Measurements from ENCODE around the gene PLAAT2.

The PLAAT2 gene

DNA sequence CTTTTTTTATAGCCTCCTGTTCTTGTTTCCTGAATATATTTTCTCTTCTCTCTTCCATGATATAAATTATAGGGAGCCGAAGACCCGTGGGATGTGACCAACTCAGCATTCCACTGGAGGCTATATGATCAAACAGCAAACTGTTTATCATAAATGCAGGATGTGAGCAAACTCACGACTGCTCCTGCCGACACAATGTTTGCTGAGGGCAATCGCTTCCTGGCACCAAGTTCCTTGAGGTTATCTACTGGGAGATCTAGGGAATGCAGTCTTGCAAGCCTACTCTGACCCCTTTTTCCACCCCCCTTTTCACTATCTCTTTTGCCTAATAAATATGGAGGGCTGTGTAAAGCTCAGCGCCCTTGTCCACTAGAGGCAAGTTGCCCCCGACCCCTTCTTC lies 40.0 kb downstream of the PLAAT2 start:
- DNase-seq (ENCODE audit: low read depth, low spot score): no peak
- Histone ChIP-seq H3K4me3 (ENCODE audit: insufficient read length, low read depth) (no peak overlapping the region), H3K9me3 (ENCODE audit: insufficient read depth, low read length) (peaks cover 15% of the 10 kb centered on the region), H3K4me1 (ENCODE audit: insufficient read depth, insufficient read length) (no peaks in the 10 kb centered on the region), H3K36me3 (ENCODE audit: insufficient read depth, insufficient read length, low read length) (no peaks in the 10 kb centered on the region), H3K9ac (ENCODE audit: insufficient read length, low read depth) (no peak overlapping the region), H3K27me3 (ENCODE audit: insufficient read depth, insufficient read length) (no peaks in the 10 kb centered on the region)
- no peak for TF ChIP-seq ZNF274 (IDR thresholded peaks at IDR 0.05; ENCODE audit: low read depth, low read length)
- no peak for TF ChIP-seq YY1 (IDR thresholded peaks at IDR 0.05; ENCODE audit: insufficient read depth, insufficient read length)
- no peak for TF ChIP-seq SUZ12 (IDR thresholded peaks at IDR 0.05; ENCODE audit: extremely low read depth, insufficient read depth, insufficient read length)

GRCh38 chr11:63521896-63522295 lies 41.3 kb downstream of the PLAAT2 start:
- no peaks in the 10 kb centered on the region for H3K36me3 ChIP-seq (ENCODE audit: insufficient read depth, insufficient read length, low read length)
- TF ChIP-seq SUZ12 (IDR thresholded peaks at IDR 0.05; ENCODE audit: extremely low read depth, insufficient read depth, insufficient read length) (no peak), YY1 (IDR thresholded peaks at IDR 0.05; ENCODE audit: insufficient read depth, insufficient read length) (no peak), ZNF274 (IDR thresholded peaks at IDR 0.05; ENCODE audit: low read depth, low read length) (no peak)
- no peak overlapping the region for H3K4me3 ChIP-seq (ENCODE audit: insufficient read length, low read depth)
- H3K4me1 ChIP-seq (ENCODE audit: insufficient read depth, insufficient read length): no peaks in the 10 kb centered on the region
- no peak overlapping the region for H3K9ac ChIP-seq (ENCODE audit: insufficient read length, low read depth)
- H3K27me3 ChIP-seq (ENCODE audit: insufficient read depth, insufficient read length): no peaks in the 10 kb centered on the region
- no peak for DNase-seq (ENCODE audit: low read depth, low spot score)
- peaks cover 15% of the 10 kb centered on the region for H3K9me3 ChIP-seq (ENCODE audit: insufficient read depth, low read length)

GRCh38 chr11:63520606-63521170 lies 42.5 kb downstream of the PLAAT2 start:
- no peak overlapping the region for H3K4me3 ChIP-seq (ENCODE audit: insufficient read length, low read depth)
- no peak for DNase-seq (ENCODE audit: low read depth, low spot score)
- TF ChIP-seq ZNF274 (IDR thresholded peaks at IDR 0.05; ENCODE audit: low read depth, low read length): no peak
- no peak for TF ChIP-seq YY1 (IDR thresholded peaks at IDR 0.05; ENCODE audit: insufficient read depth, insufficient read length)
- no peak for TF ChIP-seq SUZ12 (IDR thresholded peaks at IDR 0.05; ENCODE audit: extremely low read depth, insufficient read depth, insufficient read length)
- H3K36me3 ChIP-seq (ENCODE audit: insufficient read depth, insufficient read length, low read length): no peaks in the 10 kb centered on the region
- no peak overlapping the region for H3K9ac ChIP-seq (ENCODE audit: insufficient read length, low read depth)
- H3K27me3 ChIP-seq (ENCODE audit: insufficient read depth, insufficient read length): no peaks in the 10 kb centered on the region
- H3K9me3 ChIP-seq (ENCODE audit: insufficient read depth, low read length): peaks cover 15% of the 10 kb centered on the region
- H3K4me1 ChIP-seq (ENCODE audit: insufficient read depth, insufficient read length): no peaks in the 10 kb centered on the region

GRCh38 chr11:63518548-63518947 lies 44.6 kb downstream of the PLAAT2 start:
- Histone ChIP-seq H3K36me3 (ENCODE audit: insufficient read depth, insufficient read length, low read length) (no peaks in the 10 kb centered on the region), H3K9ac (ENCODE audit: insufficient read length, low read depth) (no peak overlapping the region), H3K9me3 (ENCODE audit: insufficient read depth, low read length) (peaks cover 4% of the 10 kb centered on the region), H3K4me1 (ENCODE audit: insufficient read depth, insufficient read length) (no peaks in the 10 kb centered on the region), H3K4me3 (ENCODE audit: insufficient read length, low read depth) (no peak overlapping the region), H3K27me3 (ENCODE audit: insufficient read depth, insufficient read length) (no peaks in the 10 kb centered on the region)
- DNase-seq (ENCODE audit: low read depth, low spot score): no peak
- TF ChIP-seq SUZ12 (IDR thresholded peaks at IDR 0.05; ENCODE audit: extremely low read depth, insufficient read depth, insufficient read length) (no peak), YY1 (IDR thresholded peaks at IDR 0.05; ENCODE audit: insufficient read depth, insufficient read length) (no peak), ZNF274 (IDR thresholded peaks at IDR 0.05; ENCODE audit: low read depth, low read length) (no peak)

DNA sequence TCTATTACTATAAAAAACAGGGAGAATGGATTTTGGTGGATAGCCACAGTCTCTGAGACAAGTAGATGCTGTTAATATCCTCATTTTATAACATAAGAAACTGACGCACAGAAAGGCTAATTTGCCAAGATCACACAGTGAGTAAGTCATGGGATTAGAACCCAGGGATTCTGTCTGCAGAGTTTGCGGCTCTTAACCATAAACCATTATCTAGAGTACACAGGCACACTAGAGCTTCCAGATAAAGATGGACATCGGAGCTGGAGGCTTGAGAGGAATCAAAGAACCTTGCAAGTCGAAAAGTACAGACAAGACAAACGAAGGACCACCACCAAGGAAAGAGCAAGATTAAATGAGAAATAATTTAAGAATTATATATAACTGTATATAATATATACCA lies 46.0 kb downstream of the PLAAT2 start:
- H3K9ac ChIP-seq (ENCODE audit: insufficient read length, low read depth): no peak overlapping the region
- H3K4me3 ChIP-seq (ENCODE audit: insufficient read length, low read depth): no peak overlapping the region
- no peaks in the 10 kb centered on the region for H3K27me3 ChIP-seq (ENCODE audit: insufficient read depth, insufficient read length)
- no peak for TF ChIP-seq YY1 (IDR thresholded peaks at IDR 0.05; ENCODE audit: insufficient read depth, insufficient read length)
- no peak for TF ChIP-seq ZNF274 (IDR thresholded peaks at IDR 0.05; ENCODE audit: low read depth, low read length)
- no peak for TF ChIP-seq SUZ12 (IDR thresholded peaks at IDR 0.05; ENCODE audit: extremely low read depth, insufficient read depth, insufficient read length)
- H3K36me3 ChIP-seq (ENCODE audit: insufficient read depth, insufficient read length, low read length): no peaks in the 10 kb centered on the region
- no peak for DNase-seq (ENCODE audit: low read depth, low spot score)
- H3K9me3 ChIP-seq (ENCODE audit: insufficient read depth, low read length): no peaks in the 10 kb centered on the region; the same call in 1 of the 2 replicates
- no peaks in the 10 kb centered on the region for H3K4me1 ChIP-seq (ENCODE audit: insufficient read depth, insufficient read length)

GRCh38 chr11:63516109-63516508 lies 47.1 kb downstream of the PLAAT2 start:
- no peak for DNase-seq (ENCODE audit: low read depth, low spot score)
- Histone ChIP-seq H3K27me3 (ENCODE audit: insufficient read depth, insufficient read length) (no peaks in the 10 kb centered on the region), H3K4me1 (ENCODE audit: insufficient read depth, insufficient read length) (peaks cover 7% of the 10 kb centered on the region), H3K9ac (ENCODE audit: insufficient read length, low read depth) (no peak overlapping the region), H3K9me3 (ENCODE audit: insufficient read depth, low read length) (no peaks in the 10 kb centered on the region; the same call in 1 of the 2 replicates), H3K36me3 (ENCODE audit: insufficient read depth, insufficient read length, low read length) (no peaks in the 10 kb centered on the region), H3K4me3 (ENCODE audit: insufficient read length, low read depth) (no peak overlapping the region)
- TF ChIP-seq SUZ12 (IDR thresholded peaks at IDR 0.05; ENCODE audit: extremely low read depth, insufficient read depth, insufficient read length) (no peak), ZNF274 (IDR thresholded peaks at IDR 0.05; ENCODE audit: low read depth, low read length) (no peak), YY1 (IDR thresholded peaks at IDR 0.05; ENCODE audit: insufficient read depth, insufficient read length) (no peak)

DNA sequence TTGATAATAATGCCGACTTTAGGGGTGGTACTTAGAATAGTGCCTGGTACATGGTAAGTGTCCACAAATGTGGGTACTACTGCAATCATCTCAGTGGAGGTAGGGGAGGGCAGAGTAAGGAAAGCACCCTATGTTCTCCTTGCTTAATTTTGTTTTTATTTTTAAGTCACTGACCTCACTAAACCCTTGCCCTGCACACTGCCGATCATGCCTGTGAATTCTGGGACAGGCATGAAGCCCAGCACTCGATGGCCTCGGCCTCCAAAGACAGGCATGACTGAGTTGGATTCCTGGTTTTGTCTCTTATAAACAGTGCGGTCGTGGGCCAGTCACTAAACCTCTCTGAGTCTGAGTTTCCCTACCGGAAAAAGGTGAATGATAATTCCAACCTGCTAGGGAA lies 50.4 kb downstream of the PLAAT2 start:
- Histone ChIP-seq H3K36me3 (ENCODE audit: insufficient read depth, insufficient read length, low read length) (no peaks in the 10 kb centered on the region), H3K9me3 (ENCODE audit: insufficient read depth, low read length) (no peaks in the 10 kb centered on the region), H3K27me3 (ENCODE audit: insufficient read depth, insufficient read length) (peaks cover 3% of the 10 kb centered on the region), H3K4me3 (ENCODE audit: insufficient read length, low read depth) (no peak overlapping the region), H3K4me1 (ENCODE audit: insufficient read depth, insufficient read length) (peaks cover 16% of the 10 kb centered on the region), H3K9ac (ENCODE audit: insufficient read length, low read depth) (no peak overlapping the region)
- no peak for DNase-seq (ENCODE audit: low read depth, low spot score)
- TF ChIP-seq YY1 (IDR thresholded peaks at IDR 0.05; ENCODE audit: insufficient read depth, insufficient read length) (no peak), SUZ12 (IDR thresholded peaks at IDR 0.05; ENCODE audit: extremely low read depth, insufficient read depth, insufficient read length) (no peak), ZNF274 (IDR thresholded peaks at IDR 0.05; ENCODE audit: low read depth, low read length) (no peak)

Measured in NT2/D1 (cell line).